ENCODE measurements around the gene DOCK10. TPM values are rescaled to one million over a fixed set of nuclear protein-coding genes. Genes with fewer than 3 reads are reported as not detected.

Gene DOCK10
- total RNA-seq (2022) (0.96 and 1.6 TPM in 2 replicates), Bru-seq, nascent RNA (percentile 27 among the genes with signal in this experiment), BruChase-seq, experiment 1, labeled RNA remaining after a 6-hour chase (percentile 20 among the genes with signal in this experiment), BruChase-seq, experiment 2, labeled RNA remaining after a 2-hour chase (percentile 22 among the genes with signal in this experiment)
- long read RNA-seq, partial matches to known transcripts: 0 of 1 reads
- long read RNA-seq, other reads (novel, unspliced or antisense): 1 of 1 reads

DNA sequence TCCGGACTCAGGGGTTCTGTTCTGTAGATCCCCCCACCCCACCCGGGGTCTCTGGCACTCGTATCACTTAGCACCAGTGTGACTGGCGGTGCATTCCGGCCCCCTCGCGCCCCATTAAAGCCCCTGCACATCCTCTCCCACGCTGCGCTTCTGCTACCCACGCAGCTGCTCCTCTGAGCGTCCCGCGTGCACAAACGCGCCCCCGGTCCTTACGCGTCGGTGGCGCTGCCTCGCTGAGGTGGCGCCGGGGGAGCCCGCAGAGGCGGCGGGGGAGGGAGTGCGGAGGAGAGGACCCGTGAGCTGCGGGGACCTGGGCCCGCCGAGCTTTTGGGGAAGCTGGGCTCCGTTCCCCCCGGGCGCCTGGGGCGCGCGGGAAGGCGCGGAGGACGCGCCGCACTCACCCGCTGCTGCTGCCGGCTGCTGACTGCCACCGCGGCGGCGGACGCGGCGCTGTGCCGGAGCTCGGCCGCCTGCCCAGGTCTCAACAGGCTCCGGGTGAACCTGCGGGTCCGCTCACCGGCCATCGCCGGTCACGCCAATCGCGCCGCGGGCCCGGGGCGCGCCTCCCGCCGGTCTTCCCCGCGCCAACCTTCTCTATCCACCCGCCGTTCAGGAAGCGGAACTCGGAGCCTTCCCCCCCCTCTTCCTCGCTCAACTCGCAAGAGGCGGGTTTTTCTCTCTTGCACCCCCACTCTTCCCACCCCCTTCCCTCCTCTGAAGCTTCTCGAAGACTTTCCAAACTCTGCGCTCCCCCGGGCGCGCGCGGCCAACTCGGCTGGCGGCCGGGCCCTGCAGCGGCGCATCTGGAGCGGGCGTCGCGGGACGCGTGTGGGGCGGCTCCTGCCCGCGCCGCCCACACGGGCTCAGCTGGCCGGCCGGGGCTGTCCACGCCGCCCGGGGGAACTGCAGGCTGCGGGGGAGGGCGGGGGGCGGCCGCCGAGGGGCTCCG is at the start of gene DOCK10:
DOCK10 (minus strand) TSS at position 618 of the 949 bp plus-strand sequence; CDS start at position 524, 94 bp downstream.
- intact Hi-C loops (cut with micrococcal nuclease): no loop called here
- no peaks in the 10 kb centered on the region for H3K9me3 Mint-ChIP-seq (ENCODE audit: unreplicated experiment)
- H3K4me1 Mint-ChIP-seq (ENCODE audit: insufficient read depth, unreplicated experiment): peaks cover 6% of the 10 kb centered on the region
- TF ChIP-seq, protein P1, sequence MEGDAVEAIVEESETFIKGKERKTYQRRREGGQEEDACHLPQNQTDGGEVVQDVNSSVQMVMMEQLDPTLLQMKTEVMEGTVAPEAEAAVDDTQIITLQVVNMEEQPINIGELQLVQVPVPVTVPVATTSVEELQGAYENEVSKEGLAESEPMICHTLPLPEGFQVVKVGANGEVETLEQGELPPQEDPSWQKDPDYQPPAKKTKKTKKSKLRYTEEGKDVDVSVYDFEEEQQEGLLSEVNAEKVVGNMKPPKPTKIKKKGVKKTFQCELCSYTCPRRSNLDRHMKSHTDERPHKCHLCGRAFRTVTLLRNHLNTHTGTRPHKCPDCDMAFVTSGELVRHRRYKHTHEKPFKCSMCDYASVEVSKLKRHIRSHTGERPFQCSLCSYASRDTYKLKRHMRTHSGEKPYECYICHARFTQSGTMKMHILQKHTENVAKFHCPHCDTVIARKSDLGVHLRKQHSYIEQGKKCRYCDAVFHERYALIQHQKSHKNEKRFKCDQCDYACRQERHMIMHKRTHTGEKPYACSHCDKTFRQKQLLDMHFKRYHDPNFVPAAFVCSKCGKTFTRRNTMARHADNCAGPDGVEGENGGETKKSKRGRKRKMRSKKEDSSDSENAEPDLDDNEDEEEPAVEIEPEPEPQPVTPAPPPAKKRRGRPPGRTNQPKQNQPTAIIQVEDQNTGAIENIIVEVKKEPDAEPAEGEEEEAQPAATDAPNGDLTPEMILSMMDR (IDR thresholded peaks at IDR 0.05; ENCODE audit: unreplicated experiment): no peak
- POLR2A ChIA-PET: interaction anchor here (0.9 kb wide), 1 partner anchor 16 kb away, joined by 4 read pairs; no protein-coding TSS in a partner anchor
- H3K36me3 Mint-ChIP-seq (ENCODE audit: insufficient read depth, unreplicated experiment): no peaks in the 10 kb centered on the region
- H3K27me3 Mint-ChIP-seq (ENCODE audit: insufficient read depth, unreplicated experiment): peaks cover 59% of the 10 kb centered on the region
- peak within 1 kb of the TSS; percentile 65 for H3K4me3 Mint-ChIP-seq (ENCODE audit: unreplicated experiment)
- H3K27ac Mint-ChIP-seq (ENCODE audit: low read depth, unreplicated experiment): no peak within 1 kb of the TSS
- DNase-seq (ENCODE audit: unreplicated experiment): peak; percentile 17
- BruUV-seq (replicated peaks): no TSS peak
- CTCF ChIA-PET: interaction anchor here (0.5 to 1.0 kb wide), 3 partner anchors 28 to 673 kb away, joined by 3 read pairs; no protein-coding TSS in a partner anchor

DNA sequence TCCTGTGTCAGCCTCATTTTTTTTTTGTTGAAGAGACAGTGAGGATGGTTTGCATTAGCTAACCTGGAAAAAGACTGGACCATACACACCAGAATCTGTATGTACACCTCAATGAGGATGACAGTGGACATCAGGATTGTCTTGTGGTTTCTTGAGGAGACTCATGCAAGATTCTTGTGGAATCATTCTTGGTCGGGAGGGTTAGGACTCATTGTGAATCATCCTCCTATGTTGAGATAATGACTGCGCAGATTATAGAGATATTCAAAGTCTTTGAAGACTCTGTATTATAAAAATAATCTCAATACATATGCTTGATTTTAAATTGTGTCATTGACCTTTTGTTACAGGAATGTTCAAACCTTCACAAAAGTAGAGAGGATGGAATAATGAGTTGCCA is 49.1 kb upstream of the DOCK10 start:
- POLR2A ChIA-PET: no interaction called here
- intact Hi-C loops (cut with micrococcal nuclease): loop anchor here (1.0 kb wide), 1 partner anchor 10 kb away; no protein-coding TSS in a partner anchor
- H3K36me3 Mint-ChIP-seq (ENCODE audit: insufficient read depth, unreplicated experiment): no peaks in the 10 kb centered on the region
- TF ChIP-seq, protein P1 (IDR thresholded peaks at IDR 0.05; ENCODE audit: unreplicated experiment): no peak
- no peak overlapping the region for H3K27ac Mint-ChIP-seq (ENCODE audit: low read depth, unreplicated experiment)
- CTCF ChIA-PET: no interaction called here
- no TSS peak for BruUV-seq (replicated peaks)
- no peaks in the 10 kb centered on the region for H3K27me3 Mint-ChIP-seq (ENCODE audit: insufficient read depth, unreplicated experiment)
- no peak overlapping the region for H3K4me3 Mint-ChIP-seq (ENCODE audit: unreplicated experiment)
- H3K9me3 Mint-ChIP-seq (ENCODE audit: unreplicated experiment): no peaks in the 10 kb centered on the region
- H3K4me1 Mint-ChIP-seq (ENCODE audit: insufficient read depth, unreplicated experiment): no peaks in the 10 kb centered on the region
- DNase-seq (ENCODE audit: unreplicated experiment): peak; percentile 73

DNA sequence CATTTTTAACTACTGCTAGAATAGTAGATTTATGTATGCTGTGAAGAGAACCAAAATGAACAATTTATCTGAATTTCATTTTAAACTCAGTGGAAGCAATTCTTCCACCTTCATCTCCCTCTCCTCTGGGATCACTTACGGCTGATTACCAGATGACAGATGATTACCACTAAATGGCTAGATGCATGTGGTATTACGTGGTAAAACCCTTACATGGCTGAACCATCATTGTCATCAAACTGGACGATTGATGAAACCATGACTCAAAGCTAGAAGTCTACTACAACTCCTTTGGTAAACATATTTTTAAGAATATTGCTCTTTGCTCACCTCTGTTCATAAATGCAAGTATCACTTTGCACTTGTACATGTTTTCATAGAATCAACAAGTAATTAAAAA is 48.5 kb upstream of the DOCK10 start:
- Mint-ChIP-seq H3K4me3 (ENCODE audit: unreplicated experiment) (no peak overlapping the region), H3K36me3 (ENCODE audit: insufficient read depth, unreplicated experiment) (no peaks in the 10 kb centered on the region), H3K4me1 (ENCODE audit: insufficient read depth, unreplicated experiment) (no peaks in the 10 kb centered on the region), H3K9me3 (ENCODE audit: unreplicated experiment) (no peaks in the 10 kb centered on the region), H3K27me3 (ENCODE audit: insufficient read depth, unreplicated experiment) (no peaks in the 10 kb centered on the region), H3K27ac (ENCODE audit: low read depth, unreplicated experiment) (no peak overlapping the region)
- no TSS peak for BruUV-seq (replicated peaks)
- TF ChIP-seq, protein P1 (IDR thresholded peaks at IDR 0.05; ENCODE audit: unreplicated experiment): no peak
- intact Hi-C loops (cut with micrococcal nuclease): loop anchor here (1.0 kb wide), 1 partner anchor 11 kb away; no protein-coding TSS in a partner anchor
- DNase-seq (ENCODE audit: unreplicated experiment): no peak
- CTCF ChIA-PET: no interaction called here
- POLR2A ChIA-PET: no interaction called here

DNA sequence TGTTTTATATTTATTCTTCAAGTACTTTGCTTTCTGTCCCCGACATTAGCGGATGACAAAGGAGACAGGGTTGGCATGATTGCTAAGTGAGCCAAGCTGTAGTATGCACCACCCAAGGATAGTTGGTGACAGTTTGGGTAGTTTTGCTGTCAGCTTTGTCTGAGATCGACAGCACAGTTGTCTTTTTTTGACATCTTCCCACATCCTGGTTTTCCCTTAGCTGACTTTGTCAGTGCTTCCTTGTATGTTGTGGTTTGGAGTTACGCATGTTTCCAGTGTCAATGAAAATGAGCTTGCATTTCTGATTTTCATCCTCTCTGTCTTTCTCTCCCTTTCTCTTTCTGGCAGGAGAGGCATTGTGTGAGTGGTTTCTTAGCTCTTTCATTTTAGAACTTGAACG is 44.6 kb upstream of the DOCK10 start:
- Mint-ChIP-seq H3K36me3 (ENCODE audit: insufficient read depth, unreplicated experiment) (no peaks in the 10 kb centered on the region), H3K4me1 (ENCODE audit: insufficient read depth, unreplicated experiment) (no peaks in the 10 kb centered on the region), H3K27ac (ENCODE audit: low read depth, unreplicated experiment) (no peak overlapping the region), H3K4me3 (ENCODE audit: unreplicated experiment) (no peak overlapping the region), H3K9me3 (ENCODE audit: unreplicated experiment) (no peaks in the 10 kb centered on the region), H3K27me3 (ENCODE audit: insufficient read depth, unreplicated experiment) (no peaks in the 10 kb centered on the region)
- POLR2A ChIA-PET: no interaction called here
- DNase-seq (ENCODE audit: unreplicated experiment): no peak
- CTCF ChIA-PET: interaction anchor here (0.6 kb wide), 1 partner anchor 196 kb away, joined by 3 read pairs; no protein-coding TSS in a partner anchor
- no TSS peak for BruUV-seq (replicated peaks)
- intact Hi-C loops (cut with micrococcal nuclease): no loop called here
- TF ChIP-seq, protein P1 (IDR thresholded peaks at IDR 0.05; ENCODE audit: unreplicated experiment): no peak

All from MCF 10A (cell line).